Measurements from ENCODE around the gene AGPAT4.

AGPAT4 gene

GRCh38 chr6:161104966-161105365, 168.9 kb downstream of the AGPAT4 start:
- H3K4me1 ChIP-seq (ENCODE audit: insufficient read depth, low read length, severe bottlenecking), result no peaks in the 10 kb centered on the region
- H4K20me1 ChIP-seq (ENCODE audit: insufficient read depth, low read length), result no peaks in the 10 kb centered on the region
- no peak overlapping the region for H3K4me3 ChIP-seq (ENCODE audit: low read depth, low read length, poor library complexity, severe bottlenecking)
- H2AFZ ChIP-seq (ENCODE audit: low read length), result no peak overlapping the region
- no peak overlapping the region for H3K27ac ChIP-seq (ENCODE audit: low read depth, low read length, poor library complexity, severe bottlenecking)
- H3K36me3 ChIP-seq (ENCODE audit: insufficient read depth, low read length), result peaks cover 32% of the 10 kb centered on the region
- no peaks in the 10 kb centered on the region for H3K9me3 ChIP-seq (ENCODE audit: low read length)
- H3K79me2 ChIP-seq (ENCODE audit: insufficient read depth, low read length), result no peaks in the 10 kb centered on the region
- H3K9me2 ChIP-seq (ENCODE audit: low read depth, low read length), result no peaks in the 10 kb centered on the region
- no peak overlapping the region for H3K4me2 ChIP-seq (ENCODE audit: low read length)
- TF ChIP-seq CTCF (IDR thresholded peaks at IDR 0.05; ENCODE audit: low read length), result no peak
- no peak for TF ChIP-seq EZH2 (IDR thresholded peaks at IDR 0.05; ENCODE audit: borderline replicate concordance, low read length)
- H3K27me3 ChIP-seq (ENCODE audit: insufficient read depth, low read length), result no peaks in the 10 kb centered on the region
- H3K9ac ChIP-seq (ENCODE audit: low read length), result no peak overlapping the region
- no peaks in the 10 kb centered on the region for H3F3A ChIP-seq (ENCODE audit: insufficient read depth, low read length)

DNA sequence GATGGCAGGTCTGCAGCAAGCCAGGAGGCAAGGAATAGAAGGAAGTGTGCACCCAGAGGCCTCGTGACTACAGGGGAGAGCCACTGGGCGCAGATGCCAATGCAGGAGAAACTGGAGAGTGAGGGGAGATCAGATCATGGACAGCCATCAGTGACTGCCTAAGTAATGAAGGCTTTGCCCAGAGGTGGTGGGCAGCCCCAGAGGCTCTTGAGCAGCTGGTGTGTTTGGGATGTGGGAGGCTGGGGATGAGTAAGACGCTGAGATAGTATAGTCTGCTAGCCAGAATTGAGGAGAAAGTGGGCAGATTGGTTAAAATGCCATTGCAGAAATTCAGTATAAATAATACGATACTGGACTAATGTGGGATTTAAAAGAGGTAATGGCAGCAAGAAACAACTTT, 170.4 kb downstream of the AGPAT4 start:
- Histone ChIP-seq H3K27ac (ENCODE audit: low read depth, low read length, poor library complexity, severe bottlenecking) (no peak overlapping the region), H3K27me3 (ENCODE audit: insufficient read depth, low read length) (no peaks in the 10 kb centered on the region), H3K9ac (ENCODE audit: low read length) (no peak overlapping the region), H2AFZ (ENCODE audit: low read length) (no peak overlapping the region), H3F3A (ENCODE audit: insufficient read depth, low read length) (no peaks in the 10 kb centered on the region), H3K4me3 (ENCODE audit: low read depth, low read length, poor library complexity, severe bottlenecking) (no peak overlapping the region), H3K9me3 (ENCODE audit: low read length) (no peaks in the 10 kb centered on the region), H3K79me2 (ENCODE audit: insufficient read depth, low read length) (no peaks in the 10 kb centered on the region), H3K4me2 (ENCODE audit: low read length) (no peak overlapping the region), H3K9me2 (ENCODE audit: low read depth, low read length) (no peaks in the 10 kb centered on the region), H4K20me1 (ENCODE audit: insufficient read depth, low read length) (no peaks in the 10 kb centered on the region), H3K4me1 (ENCODE audit: insufficient read depth, low read length, severe bottlenecking) (no peaks in the 10 kb centered on the region), H3K36me3 (ENCODE audit: insufficient read depth, low read length) (peaks cover 18% of the 10 kb centered on the region; the same call in 1 of the 2 replicates)
- TF ChIP-seq EZH2 (IDR thresholded peaks at IDR 0.05; ENCODE audit: borderline replicate concordance, low read length) (no peak), CTCF (IDR thresholded peaks at IDR 0.05; ENCODE audit: low read length) (no peak)

DNA sequence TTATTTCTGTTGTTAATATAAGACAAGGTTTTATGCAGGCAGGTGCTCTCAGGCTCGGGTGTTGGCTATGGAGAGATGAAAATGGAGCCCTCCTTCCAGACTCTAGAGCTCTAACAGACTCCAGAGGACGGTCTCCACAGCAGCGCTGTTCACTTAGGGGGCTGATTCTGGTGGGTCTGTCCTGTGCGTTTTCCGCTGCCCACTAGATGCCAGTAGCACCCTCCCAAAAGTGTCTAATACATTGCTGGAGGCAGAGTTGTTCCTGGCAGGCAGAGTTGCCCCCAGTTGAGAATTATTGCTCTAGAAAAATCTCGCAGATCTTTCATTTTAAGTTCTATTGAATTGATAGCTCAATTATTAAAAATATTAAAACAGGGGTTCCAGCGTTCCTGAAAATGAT, 172.3 kb downstream of the AGPAT4 start:
- no peaks in the 10 kb centered on the region for H3K9me2 ChIP-seq (ENCODE audit: low read depth, low read length)
- H2AFZ ChIP-seq (ENCODE audit: low read length), result no peak overlapping the region
- no peaks in the 10 kb centered on the region for H3K4me1 ChIP-seq (ENCODE audit: insufficient read depth, low read length, severe bottlenecking)
- no peaks in the 10 kb centered on the region for H3K9me3 ChIP-seq (ENCODE audit: low read length)
- peaks cover 13% of the 10 kb centered on the region; the same call in 1 of the 2 replicates for H3K36me3 ChIP-seq (ENCODE audit: insufficient read depth, low read length)
- no peaks in the 10 kb centered on the region for H4K20me1 ChIP-seq (ENCODE audit: insufficient read depth, low read length)
- peak; percentile 29; the same call in 1 of the 2 replicates for TF ChIP-seq CTCF (IDR thresholded peaks at IDR 0.05; ENCODE audit: low read length)
- no peak for TF ChIP-seq EZH2 (IDR thresholded peaks at IDR 0.05; ENCODE audit: borderline replicate concordance, low read length)
- no peak overlapping the region for H3K4me3 ChIP-seq (ENCODE audit: low read depth, low read length, poor library complexity, severe bottlenecking)
- no peaks in the 10 kb centered on the region for H3K79me2 ChIP-seq (ENCODE audit: insufficient read depth, low read length)
- no peak overlapping the region for H3K4me2 ChIP-seq (ENCODE audit: low read length)
- no peaks in the 10 kb centered on the region for H3K27me3 ChIP-seq (ENCODE audit: insufficient read depth, low read length)
- H3K27ac ChIP-seq (ENCODE audit: low read depth, low read length, poor library complexity, severe bottlenecking), result no peak overlapping the region
- no peaks in the 10 kb centered on the region for H3F3A ChIP-seq (ENCODE audit: insufficient read depth, low read length)
- no peak overlapping the region for H3K9ac ChIP-seq (ENCODE audit: low read length)

Data from OCI-LY1 (cell line).